Measurements from ENCODE around the gene TAMALIN.

DNA sequence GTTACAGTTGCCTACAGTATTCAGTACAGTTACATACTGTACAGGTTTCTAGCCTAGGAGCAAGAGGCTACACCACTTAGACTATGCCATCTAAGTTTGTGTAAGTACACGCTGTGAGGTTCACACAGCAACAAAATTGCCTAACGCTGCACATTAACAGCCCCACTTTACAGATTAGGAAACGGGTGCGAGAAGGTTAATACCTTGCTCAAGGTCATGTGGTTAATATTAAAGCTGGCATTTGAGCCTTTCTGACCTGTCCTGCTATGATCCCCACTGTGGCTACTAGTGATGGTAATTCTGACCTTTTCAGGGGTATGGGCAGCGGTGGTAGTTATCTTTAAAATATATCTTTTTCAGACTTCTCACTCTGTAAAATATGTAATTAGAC lies 34.3 kb upstream of the TAMALIN start:
- TF ChIP-seq FOXM1 (IDR thresholded peaks at IDR 0.05; ENCODE audit: borderline replicate concordance), result no peak
- no peak for TF ChIP-seq FOXA1 (IDR thresholded peaks at IDR 0.05)
- no peak for TF ChIP-seq ZNF384 (IDR thresholded peaks at IDR 0.05)
- TF ChIP-seq LEF1 (IDR thresholded peaks at IDR 0.05; ENCODE audit: borderline replicate concordance), result no peak
- TF ChIP-seq ELF4 (IDR thresholded peaks at IDR 0.05), result no peak
- TF ChIP-seq BHLHE40 (IDR thresholded peaks at IDR 0.05; ENCODE audit: borderline replicate concordance), result no peak
- no peak for TF ChIP-seq SP1 (IDR thresholded peaks at IDR 0.05)
- no peak for TF ChIP-seq CTBP1 (IDR thresholded peaks at IDR 0.05; ENCODE audit: borderline replicate concordance)
- no peak for TF ChIP-seq ARNT (IDR thresholded peaks at IDR 0.05)
- TF ChIP-seq SUZ12 (IDR thresholded peaks at IDR 0.05), result no peak
- TF ChIP-seq PKNOX1 (IDR thresholded peaks at IDR 0.05), result no peak
